SK-N-SH (cell line): ENCODE results near the gene LGR4. TPM values are rescaled to one million over a fixed set of nuclear protein-coding genes. Genes with fewer than 3 reads are reported as not detected.

Source experiments
- CTCF ChIA-PET: fragments of 300-600, 350-600 bp; formaldehyde crosslinking; extraction: SDS; loops from one replicate; lab custom pipeline; 2021; lab: Yijun Ruan, JAX
- POLR2A ChIA-PET: fragments of 350-600 bp; sonication (Branson Sonifier 250); formaldehyde crosslinking; extraction: SDS; loops from one replicate; lab custom pipeline; 2020; ENCODE audit warnings: antibody characterized with exemption, inconsistent platforms; lab: Yijun Ruan, JAX
- DNase-seq: peaks from one replicate; pipeline ENCODE4 v3.0.0; 2012
- H2AFZ ChIP-seq: fragments of 200-600 bp; sonication (generic); 2 replicates; pipeline ENCODE4 v1.8.1; 2016; ENCODE audit warnings: antibody characterized with exemption, mild to moderate bottlenecking, low read depth
- H3F3A ChIP-seq: fragments of 200-600 bp; sonication (generic); replicated peaks from 2 replicates; pipeline ENCODE3; 2016; ENCODE audit warnings: antibody characterized with exemption, mild to moderate bottlenecking; ENCODE audit not compliant: insufficient read depth
- H3K27ac ChIP-seq, 2 experiments: fragments of 200-500 bp in 1 of 2; fragments of 200-600 bp in 1 of 2; sonication (Bioruptor generic) in 1 of 2; sonication (generic), shearing (Covaris generic) in 1 of 2; 2 replicates each; pipeline versions ENCODE4 v1.5.1 to v1.6.1; 2014 to 2016; ENCODE audit warnings: low read depth in 2 of 2, inconsistent platforms in 1 of 2, low read length in 1 of 2, mild to moderate bottlenecking in 1 of 2, mixed read lengths in 1 of 2
- H3K27me3 ChIP-seq: fragments of 200-600 bp; sonication (generic), shearing (Covaris generic); 2 replicates; pipeline ENCODE4 v1.6.1; 2016; ENCODE audit warnings: mixed run types; ENCODE audit not compliant: insufficient read depth
- H3K36me3 ChIP-seq, 2 experiments: fragments of 200-500 bp in 1 of 2; fragments of 200-600 bp in 1 of 2; sonication (Bioruptor generic) in 1 of 2; sonication (generic) in 1 of 2; replicated peaks in 1 of 2; 2 replicates each; pipeline versions ENCODE3 to v1.5.1; 2014 to 2016; ENCODE audit warnings: low read length in 1 of 2, mild to moderate bottlenecking in 1 of 2; ENCODE audit not compliant: insufficient read depth in 2 of 2, control insufficient read depth in 1 of 2
- H3K4me1 ChIP-seq, 2 experiments: fragments of 200-500 bp in 1 of 2; fragments of 200-600 bp in 1 of 2; sonication (Bioruptor generic) in 1 of 2; sonication (generic), shearing (Covaris generic) in 1 of 2; 2 replicates each; pipeline versions ENCODE4 v1.5.1 to v1.6.1; 2014 to 2016; ENCODE audit warnings: low read depth in 1 of 2, low read length in 1 of 2, mixed run types in 1 of 2; ENCODE audit not compliant: insufficient read depth in 2 of 2, control insufficient read depth in 1 of 2
- H3K4me2 ChIP-seq: fragments of 200-600 bp; sonication (generic), shearing (Covaris generic); 2 replicates; pipeline ENCODE4 v1.6.1; 2017; ENCODE audit warnings: mixed run types
- H3K4me3 ChIP-seq, 2 experiments: fragments of 200-500 bp in 1 of 2; fragments of 200-600 bp in 1 of 2; sonication (Bioruptor generic) in 1 of 2; sonication (generic), shearing (Covaris generic) in 1 of 2; 2 replicates each; pipeline versions ENCODE4 v1.5.1 to v1.8.1; 2014 to 2016; ENCODE audit warnings: low read depth in 2 of 2, inconsistent platforms in 1 of 2, low read length in 1 of 2, mild to moderate bottlenecking in 1 of 2, mixed read lengths in 1 of 2, moderate library complexity in 1 of 2
- H3K79me2 ChIP-seq: fragments of 200-600 bp; sonication (generic); 2 replicates; pipeline ENCODE4 v1.8.1; 2017; ENCODE audit warnings: mild to moderate bottlenecking; ENCODE audit not compliant: insufficient read depth
- H3K9ac ChIP-seq: fragments of 200-600 bp; sonication (generic); 2 replicates; pipeline ENCODE4 v1.6.1; 2017; ENCODE audit warnings: mixed run types
- H3K9me2 ChIP-seq: fragments of 200-600 bp; sonication (generic); 2 replicates; pipeline ENCODE4 v1.6.1; 2017; ENCODE audit warnings: mixed run types
- H3K9me3 ChIP-seq: fragments of 200-600 bp; sonication (generic); 2 replicates; pipeline ENCODE4 v1.6.1; 2017; ENCODE audit warnings: mixed run types, mild to moderate bottlenecking, moderate library complexity
- H4K20me1 ChIP-seq: fragments of 200-600 bp; sonication (generic); 2 replicates; pipeline ENCODE4 v1.6.1; 2017; ENCODE audit warnings: mild to moderate bottlenecking, mixed run types; ENCODE audit not compliant: insufficient read depth
- CHD2 ChIP-seq: fragments of 150-350 bp; IDR thresholded peaks from 2 replicates; pipeline ENCODE4 v1.6.1; 2018; ENCODE audit warnings: low read length; ENCODE audit not compliant: partially characterized antibody
- ELF1 ChIP-seq: IDR thresholded peaks from 2 replicates; pipeline ENCODE4 v1.4.0; 2012
- FOXJ3 ChIP-seq: sonication (generic); formaldehyde crosslinking; IDR thresholded peaks from 2 replicates; pipeline ENCODE4 v1.5.1; 2020; ENCODE audit warnings: mild to moderate bottlenecking, missing genetic modification reagents
- GATA2 ChIP-seq: sonication (generic); formaldehyde crosslinking; IDR thresholded peaks from 2 replicates; pipeline ENCODE4 v1.5.0; 2020; ENCODE audit warnings: mild to moderate bottlenecking, missing genetic modification reagents
- MEF2A ChIP-seq: IDR thresholded peaks from 2 replicates; pipeline ENCODE4 v1.4.0; 2012; ENCODE audit warnings: low read depth, borderline replicate concordance
- NRF1 ChIP-seq: IDR thresholded peaks from 2 replicates; pipeline ENCODE4 v1.6.1; 2012; ENCODE audit warnings: low read depth, mild to moderate bottlenecking, low read length
- RAD21 ChIP-seq: IDR thresholded peaks from 2 replicates; pipeline ENCODE4 v1.6.1; 2012; ENCODE audit warnings: mild to moderate bottlenecking, low read length
- RFX5 ChIP-seq: IDR thresholded peaks from 2 replicates; pipeline ENCODE4 v1.6.1; 2012; ENCODE audit warnings: mild to moderate bottlenecking, improper control_type of control experiment, low read length
- SIN3A ChIP-seq: IDR thresholded peaks from 2 replicates; pipeline ENCODE4 v1.6.1; 2012; ENCODE audit warnings: low read depth, mild to moderate bottlenecking, low read length, moderate library complexity, borderline replicate concordance
- SMC3 ChIP-seq: IDR thresholded peaks from 2 replicates; pipeline ENCODE4 v1.6.1; 2012; ENCODE audit warnings: low read depth, low read length, improper control_type of control experiment
- YY1 ChIP-seq: IDR thresholded peaks from 2 replicates; pipeline ENCODE4 v1.4.0; 2012; ENCODE audit warnings: low read depth, mild to moderate bottlenecking
- WGBS: methylation state at CpG from one replicate; pipeline ENCODE4 v1.1.6; 2017; ENCODE audit warnings: low lambda C conversion rate; 5-methylcytosine and 5-hydroxymethylcytosine counted together
- polyA plus RNA-seq, 3 experiments: library from polyadenylated mRNA; depleted of rRNA; stranded (reverse); fragments of >200 nt; gene quantifications; 2 replicates each; pipeline ENCODE4 v1.2.3, GENCODE V29; 2012
- TF ChIP-seq, protein P1 (sequence below): IDR thresholded peaks from 2 replicates; pipeline ENCODE4 v1.4.0; 2012; ENCODE audit warnings: low read depth
- TF ChIP-seq, protein P2 (sequence below): IDR thresholded peaks from 2 replicates; pipeline ENCODE4 v1.4.0; 2012; ENCODE audit warnings: low read depth, borderline replicate concordance
- TF ChIP-seq, protein P3 (sequence below): IDR thresholded peaks from 2 replicates; pipeline ENCODE4 v1.6.1; 2012; ENCODE audit warnings: mild to moderate bottlenecking, low read depth, low read length, moderate library complexity
- TF ChIP-seq, protein P4 (sequence below): fragments of 200-600 bp; sonication (generic); IDR thresholded peaks from 2 replicates; pipeline ENCODE4 v1.6.1; 2017; ENCODE audit warnings: antibody characterized with exemption, mild to moderate bottlenecking, moderate library complexity

The LGR4 gene
- polyA plus RNA-seq, 1 of the 3 experiments (the other 2 are of a cell fraction) = 2.6 TPM

DNA sequence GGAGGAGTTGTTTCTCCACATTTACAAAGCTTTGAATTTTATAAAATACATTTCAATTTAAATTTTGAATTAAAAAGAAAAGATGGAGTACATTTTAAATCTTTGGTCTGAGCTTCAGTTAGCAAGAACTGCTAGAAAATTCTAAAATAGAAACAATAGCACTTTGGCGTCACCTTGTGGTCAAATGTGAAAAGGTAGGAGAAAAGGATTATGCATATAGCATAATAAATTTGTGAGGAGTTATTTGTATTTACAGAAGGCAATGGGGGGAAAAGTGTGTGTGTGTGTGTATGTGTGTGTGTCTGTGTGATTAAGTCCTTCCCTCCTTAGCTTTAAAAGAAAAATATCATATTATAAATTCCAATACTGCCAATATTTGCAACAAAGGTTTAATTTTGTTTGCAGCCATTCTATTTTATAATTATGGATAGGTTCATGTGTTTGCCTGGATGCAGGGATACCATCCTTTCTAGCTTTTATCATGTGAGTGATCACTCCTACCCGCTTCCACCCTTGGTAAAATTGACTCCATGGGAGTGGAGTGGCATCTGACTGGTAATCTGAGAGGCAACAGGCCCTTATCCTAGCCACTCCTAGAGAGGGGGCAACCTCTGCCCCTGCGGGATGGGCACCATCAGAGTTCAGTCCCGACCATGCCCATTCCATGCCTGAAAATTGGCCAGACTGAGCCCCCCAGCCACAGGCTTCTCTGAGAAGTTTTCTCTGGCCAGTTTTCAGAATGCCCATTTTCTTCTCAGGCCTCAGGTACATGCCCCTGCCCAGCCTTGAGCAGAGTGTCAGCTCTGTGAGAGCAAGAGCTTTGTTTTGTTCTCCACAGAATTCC lies 13.6 kb upstream of the LGR4 start:
- peaks cover 1 to 10% of the 10 kb centered on the region in 2 experiments for H3K36me3 ChIP-seq
- H3K4me3 ChIP-seq = no peak overlapping the region; a peak in 1 of 4 replicates
- H3K9me2 ChIP-seq = no peaks in the 10 kb centered on the region
- H3K9me3 ChIP-seq = no peaks in the 10 kb centered on the region
- no peaks in the 10 kb centered on the region for H3K4me1 ChIP-seq
- WGBS = 29% methylated on average over 3 of the region's 4 CpGs
- TF ChIP-seq GATA2 (CRISPR knock-in tag) (no peak), FOXJ3 (CRISPR knock-in tag) (no peak), NRF1 (no peak), YY1 (no peak), ELF1 (no peak), MEF2A (no peak), CHD2 (no peak), RAD21 (peak; percentile 98), SMC3 (peak; percentile 94), RFX5 (no peak), SIN3A (no peak)
- TF ChIP-seq, protein P1, sequence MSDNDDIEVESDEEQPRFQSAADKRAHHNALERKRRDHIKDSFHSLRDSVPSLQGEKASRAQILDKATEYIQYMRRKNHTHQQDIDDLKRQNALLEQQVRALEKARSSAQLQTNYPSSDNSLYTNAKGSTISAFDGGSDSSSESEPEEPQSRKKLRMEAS = no peak
- TF ChIP-seq, protein P2, sequence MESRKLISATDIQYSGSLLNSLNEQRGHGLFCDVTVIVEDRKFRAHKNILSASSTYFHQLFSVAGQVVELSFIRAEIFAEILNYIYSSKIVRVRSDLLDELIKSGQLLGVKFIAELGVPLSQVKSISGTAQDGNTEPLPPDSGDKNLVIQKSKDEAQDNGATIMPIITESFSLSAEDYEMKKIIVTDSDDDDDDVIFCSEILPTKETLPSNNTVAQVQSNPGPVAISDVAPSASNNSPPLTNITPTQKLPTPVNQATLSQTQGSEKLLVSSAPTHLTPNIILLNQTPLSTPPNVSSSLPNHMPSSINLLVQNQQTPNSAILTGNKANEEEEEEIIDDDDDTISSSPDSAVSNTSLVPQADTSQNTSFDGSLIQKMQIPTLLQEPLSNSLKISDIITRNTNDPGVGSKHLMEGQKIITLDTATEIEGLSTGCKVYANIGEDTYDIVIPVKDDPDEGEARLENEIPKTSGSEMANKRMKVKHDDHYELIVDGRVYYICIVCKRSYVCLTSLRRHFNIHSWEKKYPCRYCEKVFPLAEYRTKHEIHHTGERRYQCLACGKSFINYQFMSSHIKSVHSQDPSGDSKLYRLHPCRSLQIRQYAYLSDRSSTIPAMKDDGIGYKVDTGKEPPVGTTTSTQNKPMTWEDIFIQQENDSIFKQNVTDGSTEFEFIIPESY = no peak
- TF ChIP-seq, protein P3, sequence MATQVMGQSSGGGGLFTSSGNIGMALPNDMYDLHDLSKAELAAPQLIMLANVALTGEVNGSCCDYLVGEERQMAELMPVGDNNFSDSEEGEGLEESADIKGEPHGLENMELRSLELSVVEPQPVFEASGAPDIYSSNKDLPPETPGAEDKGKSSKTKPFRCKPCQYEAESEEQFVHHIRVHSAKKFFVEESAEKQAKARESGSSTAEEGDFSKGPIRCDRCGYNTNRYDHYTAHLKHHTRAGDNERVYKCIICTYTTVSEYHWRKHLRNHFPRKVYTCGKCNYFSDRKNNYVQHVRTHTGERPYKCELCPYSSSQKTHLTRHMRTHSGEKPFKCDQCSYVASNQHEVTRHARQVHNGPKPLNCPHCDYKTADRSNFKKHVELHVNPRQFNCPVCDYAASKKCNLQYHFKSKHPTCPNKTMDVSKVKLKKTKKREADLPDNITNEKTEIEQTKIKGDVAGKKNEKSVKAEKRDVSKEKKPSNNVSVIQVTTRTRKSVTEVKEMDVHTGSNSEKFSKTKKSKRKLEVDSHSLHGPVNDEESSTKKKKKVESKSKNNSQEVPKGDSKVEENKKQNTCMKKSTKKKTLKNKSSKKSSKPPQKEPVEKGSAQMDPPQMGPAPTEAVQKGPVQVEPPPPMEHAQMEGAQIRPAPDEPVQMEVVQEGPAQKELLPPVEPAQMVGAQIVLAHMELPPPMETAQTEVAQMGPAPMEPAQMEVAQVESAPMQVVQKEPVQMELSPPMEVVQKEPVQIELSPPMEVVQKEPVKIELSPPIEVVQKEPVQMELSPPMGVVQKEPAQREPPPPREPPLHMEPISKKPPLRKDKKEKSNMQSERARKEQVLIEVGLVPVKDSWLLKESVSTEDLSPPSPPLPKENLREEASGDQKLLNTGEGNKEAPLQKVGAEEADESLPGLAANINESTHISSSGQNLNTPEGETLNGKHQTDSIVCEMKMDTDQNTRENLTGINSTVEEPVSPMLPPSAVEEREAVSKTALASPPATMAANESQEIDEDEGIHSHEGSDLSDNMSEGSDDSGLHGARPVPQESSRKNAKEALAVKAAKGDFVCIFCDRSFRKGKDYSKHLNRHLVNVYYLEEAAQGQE = no peak
- TF ChIP-seq, protein P4, sequence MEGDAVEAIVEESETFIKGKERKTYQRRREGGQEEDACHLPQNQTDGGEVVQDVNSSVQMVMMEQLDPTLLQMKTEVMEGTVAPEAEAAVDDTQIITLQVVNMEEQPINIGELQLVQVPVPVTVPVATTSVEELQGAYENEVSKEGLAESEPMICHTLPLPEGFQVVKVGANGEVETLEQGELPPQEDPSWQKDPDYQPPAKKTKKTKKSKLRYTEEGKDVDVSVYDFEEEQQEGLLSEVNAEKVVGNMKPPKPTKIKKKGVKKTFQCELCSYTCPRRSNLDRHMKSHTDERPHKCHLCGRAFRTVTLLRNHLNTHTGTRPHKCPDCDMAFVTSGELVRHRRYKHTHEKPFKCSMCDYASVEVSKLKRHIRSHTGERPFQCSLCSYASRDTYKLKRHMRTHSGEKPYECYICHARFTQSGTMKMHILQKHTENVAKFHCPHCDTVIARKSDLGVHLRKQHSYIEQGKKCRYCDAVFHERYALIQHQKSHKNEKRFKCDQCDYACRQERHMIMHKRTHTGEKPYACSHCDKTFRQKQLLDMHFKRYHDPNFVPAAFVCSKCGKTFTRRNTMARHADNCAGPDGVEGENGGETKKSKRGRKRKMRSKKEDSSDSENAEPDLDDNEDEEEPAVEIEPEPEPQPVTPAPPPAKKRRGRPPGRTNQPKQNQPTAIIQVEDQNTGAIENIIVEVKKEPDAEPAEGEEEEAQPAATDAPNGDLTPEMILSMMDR = peak; percentile 98
- H3F3A ChIP-seq = peaks cover 8% of the 10 kb centered on the region
- peak; percentile 40 for DNase-seq
- CTCF ChIA-PET = interaction anchor here (0.5 to 11.7 kb wide), 78 partner anchors 11 to 1677 kb away, joined by 3 to 223 read pairs (median 4); partner anchors contain the start of gene LGR4
- no peak overlapping the region for H2AFZ ChIP-seq
- no peak overlapping the region for H3K4me2 ChIP-seq
- H3K27me3 ChIP-seq = no peaks in the 10 kb centered on the region
- H3K27ac ChIP-seq = no peak overlapping the region
- no peak overlapping the region for H3K9ac ChIP-seq
- H3K79me2 ChIP-seq = no peaks in the 10 kb centered on the region
- no peaks in the 10 kb centered on the region for H4K20me1 ChIP-seq
- POLR2A ChIA-PET = interaction anchor here (0.6 to 0.7 kb wide), 2 partner anchors 299 to 302 kb away, joined by 4 read pairs; no protein-coding TSS in a partner anchor
